ENCODE results near the gene SERPINA3. TPM values are rescaled to one million over a fixed set of nuclear protein-coding genes. Genes with fewer than 3 reads are reported as not detected.

SERPINA3 gene
- total RNA-seq, 1 experiment from 2014 or later: 2,914 TPM

- BruUV-seq (replicated peaks): no TSS peak
- Mint-ChIP-seq H3K4me3 (ENCODE audit: low read depth, unreplicated experiment) (no peak overlapping the region), H3K36me3 (ENCODE audit: insufficient read depth, unreplicated experiment) (no peaks in the 10 kb centered on the region), H3K27ac (ENCODE audit: unreplicated experiment) (no peak overlapping the region), H3K4me1 (ENCODE audit: low read depth, unreplicated experiment) (no peaks in the 10 kb centered on the region), H3K9me3 (ENCODE audit: low read depth, unreplicated experiment) (no peaks in the 10 kb centered on the region), H3K27me3 (ENCODE audit: unreplicated experiment) (no peaks in the 10 kb centered on the region)
- CTCF ChIA-PET: interaction anchor here (0.6 kb wide), 1 partner anchor 197 kb away, joined by 4 read pairs; no protein-coding TSS in a partner anchor
- intact Hi-C loops (cut with micrococcal nuclease; ENCODE audit: unreplicated experiment): no loop called here
- TF ChIP-seq CTCF (IDR thresholded peaks at IDR 0.05; ENCODE audit: unreplicated experiment): no peak
- DNase-seq: no peak
Measured at GRCh38 chr14:94654071-94654861, 42.1 kb downstream of the SERPINA3 start.

- no peak for TF ChIP-seq CTCF (IDR thresholded peaks at IDR 0.05; ENCODE audit: unreplicated experiment)
- CTCF ChIA-PET: no interaction called here
Measured at GRCh38 chr14:94655169-94655710, 43.0 kb downstream of the SERPINA3 start.

GRCh38 chr14:94656043-94656442 lies 43.9 kb downstream of the SERPINA3 start:
- no TSS peak for BruUV-seq (replicated peaks)
- TF ChIP-seq CTCF (IDR thresholded peaks at IDR 0.05; ENCODE audit: unreplicated experiment): no peak

More at GRCh38 chr14:94655169-94655710, 43.0 kb downstream of the SERPINA3 start:
- DNase-seq: no peak
- no TSS peak for BruUV-seq (replicated peaks)
- H3K4me1 Mint-ChIP-seq (ENCODE audit: low read depth, unreplicated experiment): no peaks in the 10 kb centered on the region
- no peak overlapping the region for H3K4me3 Mint-ChIP-seq (ENCODE audit: low read depth, unreplicated experiment)
- intact Hi-C loops (cut with micrococcal nuclease; ENCODE audit: unreplicated experiment): no loop called here
- no peaks in the 10 kb centered on the region for H3K9me3 Mint-ChIP-seq (ENCODE audit: low read depth, unreplicated experiment)
- H3K36me3 Mint-ChIP-seq (ENCODE audit: insufficient read depth, unreplicated experiment): no peaks in the 10 kb centered on the region
- no peak overlapping the region for H3K27ac Mint-ChIP-seq (ENCODE audit: unreplicated experiment)
- peaks cover 5% of the 10 kb centered on the region for H3K27me3 Mint-ChIP-seq (ENCODE audit: unreplicated experiment)

GRCh38 chr14:94659256-94659655 lies 47.1 kb downstream of the SERPINA3 start:
- CTCF ChIA-PET: no interaction called here
- no TSS peak for BruUV-seq (replicated peaks)
- H3K4me3 Mint-ChIP-seq (ENCODE audit: low read depth, unreplicated experiment): no peak overlapping the region

More at GRCh38 chr14:94656043-94656442, 43.9 kb downstream of the SERPINA3 start:
- Mint-ChIP-seq H3K27ac (ENCODE audit: unreplicated experiment) (no peak overlapping the region), H3K9me3 (ENCODE audit: low read depth, unreplicated experiment) (no peaks in the 10 kb centered on the region), H3K4me1 (ENCODE audit: low read depth, unreplicated experiment) (no peaks in the 10 kb centered on the region), H3K36me3 (ENCODE audit: insufficient read depth, unreplicated experiment) (no peaks in the 10 kb centered on the region), H3K27me3 (ENCODE audit: unreplicated experiment) (peaks cover 13% of the 10 kb centered on the region), H3K4me3 (ENCODE audit: low read depth, unreplicated experiment) (no peak overlapping the region)
- no peak for DNase-seq
- CTCF ChIA-PET: no interaction called here
- intact Hi-C loops (cut with micrococcal nuclease; ENCODE audit: unreplicated experiment): no loop called here

More at GRCh38 chr14:94659256-94659655, 47.1 kb downstream of the SERPINA3 start:
- TF ChIP-seq CTCF (IDR thresholded peaks at IDR 0.05; ENCODE audit: unreplicated experiment): no peak
- intact Hi-C loops (cut with micrococcal nuclease; ENCODE audit: unreplicated experiment): no loop called here
- no peaks in the 10 kb centered on the region for H3K4me1 Mint-ChIP-seq (ENCODE audit: low read depth, unreplicated experiment)
- H3K27ac Mint-ChIP-seq (ENCODE audit: unreplicated experiment): no peak overlapping the region
- no peak for DNase-seq
- no peaks in the 10 kb centered on the region for H3K9me3 Mint-ChIP-seq (ENCODE audit: low read depth, unreplicated experiment)
- no peaks in the 10 kb centered on the region for H3K36me3 Mint-ChIP-seq (ENCODE audit: insufficient read depth, unreplicated experiment)
- peaks cover 33% of the 10 kb centered on the region for H3K27me3 Mint-ChIP-seq (ENCODE audit: unreplicated experiment)

Data from Calu3 (cell line).